HG03378 (cell line): ENCODE measurements around the gene NUDT16L1.
"Not testable (repeated sequence)": the region's sequence is repeated elsewhere in the genome, so short reads cannot be mapped to it uniquely, and the experiment has no call there.

Source experiments
- ATAC-seq: cut with Tn5 transposase; IDR thresholded peaks from one replicate; pipeline ENCODE4 v1.9.1; 2021; ENCODE audit warnings: mild to moderate bottlenecking, moderate library complexity; ENCODE audit not compliant: unreplicated experiment

NUDT16L1 gene

GRCh38 chr16:4693296-4693955 is at the start of gene NUDT16L1:
Gene NUDT16L1, plus strand, starts transcription at chr16:4693562. Its CDS starts 165 bp downstream, at chr16:4693727.
- ATAC-seq = peak; percentile 82

GRCh38 chr16:4646773-4647643 is 46.4 kb upstream of the NUDT16L1 start:
- ATAC-seq = no peak

GRCh38 chr16:4647644-4647980 is 45.8 kb upstream of the NUDT16L1 start:
- no peak for ATAC-seq

- ATAC-seq = no peak
Measured at GRCh38 chr16:4648917-4649316, 44.4 kb upstream of the NUDT16L1 start.

- no peak for ATAC-seq
Measured at GRCh38 chr16:4649744-4650442, 43.5 kb upstream of the NUDT16L1 start.

DNA sequence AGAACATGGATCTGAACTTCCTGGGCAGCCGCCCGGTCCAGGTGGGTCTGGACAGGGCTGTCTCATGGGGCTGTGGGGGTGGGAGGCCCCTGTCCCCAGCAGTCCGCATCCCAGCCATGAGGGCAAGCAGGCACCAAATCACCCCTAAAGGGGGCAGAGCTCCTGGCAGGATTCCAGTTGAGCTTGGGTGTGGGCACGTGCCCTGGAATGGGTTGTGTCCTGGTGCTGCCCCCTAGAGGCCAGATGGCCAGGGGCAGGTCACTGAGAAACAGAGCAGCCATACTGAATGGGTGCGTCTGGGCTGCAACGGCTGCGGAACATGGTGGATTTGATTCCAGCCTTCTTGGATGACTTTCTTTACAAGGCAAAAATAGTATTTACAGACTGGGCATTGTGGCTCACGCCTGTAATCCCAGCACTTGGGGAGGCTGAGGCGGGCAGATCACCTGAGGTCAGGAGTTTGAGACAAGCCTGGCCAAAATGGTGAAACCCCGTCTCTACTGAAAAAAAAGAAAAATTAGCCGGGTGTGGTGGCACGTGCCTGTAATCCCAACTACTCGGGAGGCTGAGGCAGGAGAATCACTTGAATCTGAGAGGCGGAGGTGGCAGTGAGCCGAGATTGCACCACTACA is 42.8 kb upstream of the NUDT16L1 start:
- ATAC-seq = not testable (repeated sequence)

GRCh38 chr16:4651827-4652226 is 41.5 kb upstream of the NUDT16L1 start:
- ATAC-seq = no peak

DNA sequence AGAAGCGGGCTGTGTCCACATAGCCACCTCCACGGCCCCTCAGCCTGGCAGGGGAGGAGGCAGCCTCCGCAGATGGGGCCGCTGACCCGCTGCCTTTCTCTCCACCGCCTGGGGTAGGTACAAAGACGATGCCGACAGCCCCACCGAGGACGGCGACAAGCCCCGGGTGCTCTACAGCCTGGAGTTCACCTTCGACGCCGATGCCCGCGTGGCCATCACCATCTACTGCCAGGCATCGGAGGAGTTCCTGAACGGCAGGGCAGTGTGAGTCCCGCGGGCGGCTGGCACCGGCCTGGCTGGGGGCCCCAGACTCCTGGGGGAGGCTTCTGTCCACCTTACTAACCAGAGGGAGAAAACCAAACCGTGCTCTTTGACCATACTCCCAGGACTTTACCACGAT is 40.8 kb upstream of the NUDT16L1 start:
- ATAC-seq = no peak

- no peak for ATAC-seq
Measured at GRCh38 chr16:4654011-4654963, 39.1 kb upstream of the NUDT16L1 start.

DNA sequence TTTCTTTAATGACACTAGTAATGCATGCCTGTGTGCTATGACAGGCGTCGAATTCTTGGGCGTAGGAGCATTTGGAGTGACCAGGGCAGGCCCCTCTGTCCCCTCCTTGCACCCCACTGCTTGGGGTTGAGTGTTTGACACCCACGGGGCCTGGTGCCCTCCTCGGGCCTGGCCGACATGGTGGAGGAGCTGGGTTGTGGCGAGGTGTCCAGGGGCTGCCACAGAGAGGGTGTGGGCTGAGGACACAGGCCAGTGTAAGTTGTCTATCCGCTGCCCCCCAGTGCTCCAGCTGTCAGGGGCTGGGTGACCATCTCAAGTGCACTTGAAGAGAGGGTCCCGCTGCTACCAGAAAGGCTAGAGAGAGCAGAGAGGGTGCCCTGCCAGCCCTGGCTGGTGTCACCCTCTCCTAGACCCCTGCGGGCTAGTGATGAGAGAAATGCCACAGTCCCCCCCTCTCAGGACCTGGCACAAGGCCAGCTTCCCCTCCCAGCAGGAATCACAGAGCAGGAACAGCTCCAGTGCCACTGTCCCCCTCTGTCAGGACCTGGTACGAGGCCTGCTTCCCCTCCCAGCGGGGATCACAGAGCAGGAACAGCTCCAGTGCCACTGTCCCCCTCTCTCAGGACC is 38.3 kb upstream of the NUDT16L1 start:
- no peak for ATAC-seq

GRCh38 chr16:4655801-4656200 is 37.6 kb upstream of the NUDT16L1 start:
- ATAC-seq = no peak

GRCh38 chr16:4656221-4656620 is 37.1 kb upstream of the NUDT16L1 start:
- ATAC-seq = no peak

DNA sequence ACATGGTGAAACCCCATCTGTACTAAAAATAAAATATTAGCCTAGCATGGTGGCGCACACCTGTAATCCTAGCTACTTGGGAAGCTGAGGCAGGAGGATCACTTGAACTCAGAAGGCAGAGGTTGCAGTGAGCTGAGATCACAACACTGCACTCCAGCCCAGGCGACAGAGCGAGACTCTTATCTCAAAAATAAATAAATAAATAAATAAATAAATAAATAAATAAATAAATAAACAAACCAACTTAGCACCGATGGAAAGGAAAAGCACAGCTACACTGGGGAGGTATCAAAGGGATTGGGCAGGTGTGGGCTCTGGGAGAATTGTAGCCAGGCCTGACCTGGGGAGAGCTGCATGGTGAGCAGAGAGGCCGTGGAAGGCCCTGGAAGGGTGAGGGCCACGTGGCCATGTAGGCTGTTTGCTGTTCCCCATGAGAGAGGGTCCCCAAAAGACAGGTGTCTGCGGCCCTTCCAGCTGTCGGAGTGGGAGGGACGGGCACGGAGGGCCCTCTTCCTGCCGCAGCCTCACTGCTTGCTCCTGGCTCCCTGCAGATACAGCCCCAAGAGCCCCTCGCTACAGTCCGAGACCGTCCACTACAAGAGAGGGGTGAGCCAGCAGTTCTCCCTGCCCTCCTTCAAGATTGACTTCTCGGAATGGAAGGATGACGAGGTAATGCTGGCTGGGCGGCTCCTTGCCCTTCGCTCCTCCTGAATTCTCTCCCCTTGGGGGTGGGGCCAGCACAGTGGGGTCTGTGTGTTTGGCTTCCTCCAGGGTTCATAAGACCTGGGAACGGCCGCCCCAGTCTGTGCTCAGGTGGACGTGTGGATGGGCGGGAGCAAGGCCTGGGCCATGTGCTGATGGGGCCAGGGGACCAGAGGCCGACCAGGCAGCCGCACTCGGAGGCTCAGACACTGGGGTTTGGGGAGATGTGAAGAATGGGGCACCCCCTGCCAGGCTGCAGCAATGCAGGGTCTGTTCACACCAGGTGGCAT is 36.4 kb upstream of the NUDT16L1 start:
- ATAC-seq = no peak

GRCh38 chr16:4659363-4660353 is 33.7 kb upstream of the NUDT16L1 start:
- no peak for ATAC-seq

DNA sequence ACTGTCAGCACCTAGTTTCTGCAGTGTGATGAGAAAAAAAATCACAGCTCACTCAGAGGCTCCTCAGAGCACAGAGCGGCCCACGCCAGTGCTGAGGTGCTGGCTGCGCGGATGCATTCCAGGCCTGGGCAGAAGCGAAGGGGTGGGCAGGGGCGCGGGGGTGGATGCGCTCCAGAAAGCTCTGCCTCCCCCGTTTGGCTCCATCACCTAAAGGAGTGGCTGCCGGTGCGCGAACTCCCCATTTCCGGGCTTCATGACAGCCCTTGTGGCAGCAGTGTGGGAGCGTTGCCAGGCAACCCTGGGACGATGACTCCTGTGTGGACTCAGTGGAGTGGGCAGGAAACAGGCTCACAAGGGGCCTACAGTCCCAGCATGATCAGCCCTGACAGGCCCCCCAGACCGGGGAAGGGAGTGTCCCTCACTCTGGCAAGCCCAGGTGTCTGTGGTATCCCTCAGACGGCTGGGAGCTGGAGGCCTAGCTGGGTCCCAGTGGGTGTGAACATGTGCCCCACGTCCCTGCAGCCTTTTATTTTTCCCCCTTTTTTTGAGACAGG is 32.8 kb upstream of the NUDT16L1 start:
- no peak for ATAC-seq

- no peak for ATAC-seq
Measured at GRCh38 chr16:4661661-4662060, 31.7 kb upstream of the NUDT16L1 start.

DNA sequence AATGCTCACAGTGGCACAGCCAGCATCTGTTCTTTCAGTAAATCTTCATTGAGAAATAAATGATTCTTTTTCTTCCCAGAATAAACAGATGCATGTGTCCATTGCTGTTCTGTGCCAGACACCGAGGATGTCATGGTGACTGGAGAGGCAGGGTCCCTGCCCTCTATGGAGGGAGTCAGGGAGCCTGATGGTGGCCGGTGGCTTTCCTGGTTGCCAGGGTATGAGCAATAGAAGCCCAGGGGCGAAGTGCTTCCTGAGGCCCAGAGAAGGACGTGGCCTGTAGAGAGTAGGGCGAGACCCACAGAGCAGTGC is 29.9 kb upstream of the NUDT16L1 start:
- ATAC-seq = no peak
